IPS-15b (cell line): ENCODE data around the gene NET1.

Source experiments
- H3K27me3 ChIP-seq: one replicate; pipeline ENCODE4 v1.6.1; 2013; ENCODE audit warnings: low read length; ENCODE audit not compliant: control insufficient read depth, insufficient read depth
- H3K36me3 ChIP-seq: one replicate; pipeline ENCODE4 v1.6.1; 2013; ENCODE audit warnings: low read length; ENCODE audit not compliant: control insufficient read depth, insufficient read depth
- H3K4me1 ChIP-seq: one replicate; pipeline ENCODE4 v1.6.1; 2013; ENCODE audit warnings: mild to moderate bottlenecking, low read length; ENCODE audit not compliant: control insufficient read depth, insufficient read depth
- H3K4me3 ChIP-seq: one replicate; pipeline ENCODE4 v1.5.1; 2013; ENCODE audit warnings: low read depth, low read length
- H3K9ac ChIP-seq: one replicate; pipeline ENCODE4 v1.6.1; 2013; ENCODE audit warnings: low read depth, mild to moderate bottlenecking, low read length
- H3K9me3 ChIP-seq: one replicate; pipeline ENCODE4 v1.6.1; 2013; ENCODE audit warnings: mild to moderate bottlenecking, low read length; ENCODE audit not compliant: control insufficient read depth, insufficient read depth

The NET1 gene

GRCh38 chr10:5461203-5461588, 48.8 kb downstream of the NET1 start:
- H3K9me3 ChIP-seq: no peaks in the 10 kb centered on the region
- H3K4me1 ChIP-seq: peaks cover 6% of the 10 kb centered on the region
- H3K9ac ChIP-seq: no peak overlapping the region
- peaks cover 11% of the 10 kb centered on the region for H3K36me3 ChIP-seq
- H3K4me3 ChIP-seq: no peak overlapping the region
- H3K27me3 ChIP-seq: no peaks in the 10 kb centered on the region

- Histone ChIP-seq H3K36me3 (peaks cover 5% of the 10 kb centered on the region), H3K27me3 (no peaks in the 10 kb centered on the region), H3K9ac (no peak overlapping the region), H3K4me3 (no peak overlapping the region), H3K9me3 (no peaks in the 10 kb centered on the region), H3K4me1 (peaks cover 13% of the 10 kb centered on the region)
Measured at GRCh38 chr10:5461914-5462840, 49.8 kb downstream of the NET1 start.

- Histone ChIP-seq H3K9ac (no peak overlapping the region), H3K4me3 (no peak overlapping the region), H3K36me3 (peaks cover 5% of the 10 kb centered on the region), H3K9me3 (peaks cover under 1% of the 10 kb centered on the region), H3K4me1 (peaks cover 15% of the 10 kb centered on the region), H3K27me3 (no peaks in the 10 kb centered on the region)
Measured at GRCh38 chr10:5462841-5463293, 50.5 kb downstream of the NET1 start.

GRCh38 chr10:5464546-5464945, 52.2 kb downstream of the NET1 start:
- H3K9me3 ChIP-seq: peaks cover 8% of the 10 kb centered on the region
- H3K36me3 ChIP-seq: no peaks in the 10 kb centered on the region
- peaks cover 15% of the 10 kb centered on the region for H3K4me1 ChIP-seq
- H3K27me3 ChIP-seq: no peaks in the 10 kb centered on the region
- no peak overlapping the region for H3K4me3 ChIP-seq
- no peak overlapping the region for H3K9ac ChIP-seq

GRCh38 chr10:5465976-5466450, 53.7 kb downstream of the NET1 start:
- peaks cover 15% of the 10 kb centered on the region for H3K4me1 ChIP-seq
- no peaks in the 10 kb centered on the region for H3K36me3 ChIP-seq
- H3K4me3 ChIP-seq: peak overlapping the region; percentile 11
- H3K27me3 ChIP-seq: no peaks in the 10 kb centered on the region
- peaks cover 13% of the 10 kb centered on the region for H3K9me3 ChIP-seq
- H3K9ac ChIP-seq: peak overlapping the region; percentile 67

- Histone ChIP-seq H3K9me3 (peaks cover 13% of the 10 kb centered on the region), H3K4me1 (peaks cover 15% of the 10 kb centered on the region), H3K36me3 (no peaks in the 10 kb centered on the region), H3K27me3 (no peaks in the 10 kb centered on the region), H3K4me3 (peak overlapping the region; percentile 11), H3K9ac (peak overlapping the region; percentile 67)
Measured at GRCh38 chr10:5466451-5467206, 54.3 kb downstream of the NET1 start.

- no peaks in the 10 kb centered on the region for H3K36me3 ChIP-seq
- no peak overlapping the region for H3K4me3 ChIP-seq
- no peak overlapping the region for H3K9ac ChIP-seq
- H3K9me3 ChIP-seq: peaks cover 13% of the 10 kb centered on the region
- no peaks in the 10 kb centered on the region for H3K27me3 ChIP-seq
- H3K4me1 ChIP-seq: peaks cover 15% of the 10 kb centered on the region
Measured at GRCh38 chr10:5467207-5467535, 54.8 kb downstream of the NET1 start.

GRCh38 chr10:5467634-5468255, 55.4 kb downstream of the NET1 start:
- Histone ChIP-seq H3K4me1 (peaks cover 15% of the 10 kb centered on the region), H3K9ac (no peak overlapping the region), H3K9me3 (peaks cover 13% of the 10 kb centered on the region), H3K36me3 (no peaks in the 10 kb centered on the region), H3K4me3 (no peak overlapping the region), H3K27me3 (no peaks in the 10 kb centered on the region)

- Histone ChIP-seq H3K36me3 (no peaks in the 10 kb centered on the region), H3K9ac (no peak overlapping the region), H3K9me3 (peaks cover 13% of the 10 kb centered on the region), H3K27me3 (no peaks in the 10 kb centered on the region), H3K4me1 (peaks cover 15% of the 10 kb centered on the region), H3K4me3 (no peak overlapping the region)
Measured at GRCh38 chr10:5468262-5469106, 56.1 kb downstream of the NET1 start.

GRCh38 chr10:5469353-5470061, 57.1 kb downstream of the NET1 start:
- Histone ChIP-seq H3K36me3 (no peaks in the 10 kb centered on the region), H3K9me3 (peaks cover 13% of the 10 kb centered on the region), H3K4me1 (peaks cover 15% of the 10 kb centered on the region), H3K9ac (no peak overlapping the region), H3K27me3 (no peaks in the 10 kb centered on the region), H3K4me3 (no peak overlapping the region)
